Endothelial cell of umbilical vein (primary cell): ENCODE data around the gene RALGPS1. TPM values are rescaled to one million over a fixed set of nuclear protein-coding genes. Genes with fewer than 3 reads are reported as not detected.

ENCODE experiments used
- BruUV-seq: library from RNA; stranded (reverse); fragments of 400-500 nt; replicated peaks from 2 replicates; lab custom pipeline; 2021; lab: Mats Ljungman, UMichigan
- CTCF ChIA-PET: fragments of 300-600, 350-600 bp; sonication (Branson Sonifier 250); formaldehyde crosslinking; loops from one replicate; lab custom pipeline; 2021; ENCODE audit warnings: antibody characterized with exemption, inconsistent platforms; lab: Charles Lee
- POLR2A ChIA-PET: fragments of 300-600, 350-600 bp; sonication (Branson Sonifier 250); formaldehyde crosslinking; loops from one replicate; lab custom pipeline; 2021; ENCODE audit warnings: antibody characterized with exemption, inconsistent platforms; lab: Charles Lee
- DNase-seq: peaks from one replicate; pipeline ENCODE4 v3.0.0-alpha.2; 2011; ENCODE audit warnings: low read depth, low spot score
- FAIRE-seq: peaks from 2 replicates; lab custom pipeline; 2011; peaks lifted over from hg19 to GRCh38; lab: Jason Lieb, UNC
- H2AFZ ChIP-seq: 2 replicates; pipeline ENCODE4 v1.6.0; 2012; ENCODE audit warnings: low read depth, low read length, control low read depth, inconsistent platforms
- H3K27ac ChIP-seq: 2 replicates; pipeline ENCODE4 v1.5.1; 2011; ENCODE audit warnings: low read depth, mild to moderate bottlenecking, control low read depth, low read length, moderate library complexity; ENCODE audit not compliant: insufficient read depth
- H3K27me3 ChIP-seq, 2 experiments: 2 replicates each; pipeline versions ENCODE4 v1.6.0 to v1.6.1; 2011; ENCODE audit warnings: low read length in 2 of 2, mixed read lengths in 1 of 2; ENCODE audit not compliant: control insufficient read depth in 2 of 2, insufficient read depth in 2 of 2
- H3K36me3 ChIP-seq, 2 experiments: 2 replicates in 1 of 2; 3 replicates in 1 of 2; pipeline ENCODE4 v1.5.1; 2011; ENCODE audit warnings: low read length in 2 of 2, mild to moderate bottlenecking in 1 of 2, moderate library complexity in 1 of 2; ENCODE audit not compliant: control insufficient read depth in 2 of 2, insufficient read depth in 2 of 2; ENCODE audit errors: extremely low read depth in 1 of 2
- H3K4me1 ChIP-seq: 3 replicates; pipeline ENCODE4 v1.5.1; 2011; ENCODE audit warnings: mild to moderate bottlenecking, low read length; ENCODE audit not compliant: control insufficient read depth, insufficient read depth; ENCODE audit errors: extremely low read depth
- H3K4me2 ChIP-seq: 2 replicates; pipeline ENCODE4 v1.6.1; 2011; ENCODE audit warnings: low read length, control low read depth, mixed read lengths; ENCODE audit not compliant: insufficient read depth
- H3K4me3 ChIP-seq, 3 experiments: fragments of 200-600 bp in 1 of 3; sonication (generic), shearing (Covaris generic) in 1 of 3; replicated peaks in 1 of 3; 2 replicates each; pipeline ENCODE4 v1.5.1; 2011 to 2016; ENCODE audit warnings: control low read depth in 3 of 3, low read length in 3 of 3, mild to moderate bottlenecking in 2 of 3, inconsistent platforms in 1 of 3, low read depth in 1 of 3, moderate library complexity in 1 of 3; ENCODE audit not compliant: insufficient read depth in 1 of 3
- H3K79me2 ChIP-seq: 2 replicates; pipeline ENCODE4 v1.6.0; 2012; ENCODE audit warnings: low read length, inconsistent platforms; ENCODE audit not compliant: control insufficient read depth, insufficient read depth
- H3K9ac ChIP-seq: replicated peaks from 2 replicates; pipeline ENCODE3; 2011; ENCODE audit warnings: low read length, control low read depth; ENCODE audit not compliant: insufficient read depth; ENCODE audit errors: extremely low read depth
- H3K9me1 ChIP-seq: replicated peaks from 3 replicates; pipeline ENCODE4 v1.6.0; 2011; ENCODE audit warnings: mild to moderate bottlenecking, low read length; ENCODE audit not compliant: control insufficient read depth, insufficient read depth; ENCODE audit errors: extremely low read depth
- H3K9me3 ChIP-seq: replicated peaks from 2 replicates; pipeline ENCODE4 v1.5.1; 2012; ENCODE audit warnings: low read length, inconsistent platforms; ENCODE audit not compliant: control insufficient read depth, insufficient read depth
- H4K20me1 ChIP-seq: replicated peaks from 2 replicates; pipeline ENCODE3; 2011; ENCODE audit warnings: mild to moderate bottlenecking, low read length; ENCODE audit not compliant: control insufficient read depth, insufficient read depth; ENCODE audit errors: extremely low read depth
- CTCF ChIP-seq, 2 donors: IDR thresholded peaks; 1 replicate in 1 of 2; 2 replicates in 1 of 2; pipeline ENCODE4 v1.5.1; 2011; ENCODE audit warnings: low read length in 2 of 2, mild to moderate bottlenecking in 2 of 2, moderate library complexity in 2 of 2, control low read depth in 1 of 2, inconsistent platforms in 1 of 2, low read depth in 1 of 2; ENCODE audit not compliant: insufficient read depth in 1 of 2; ENCODE audit errors: extremely low read depth in 1 of 2
- EZH2 ChIP-seq: IDR thresholded peaks from 2 replicates; pipeline ENCODE4 v1.6.1; 2012; ENCODE audit warnings: borderline replicate concordance, low read depth, mild to moderate bottlenecking, moderate library complexity, low read length, inconsistent platforms; ENCODE audit not compliant: severe bottlenecking
- FOS ChIP-seq: IDR thresholded peaks from 2 replicates; pipeline ENCODE4 v1.6.1; 2011; ENCODE audit warnings: mild to moderate bottlenecking, low read length, moderate library complexity, borderline replicate concordance; ENCODE audit not compliant: insufficient read depth
- GATA2 ChIP-seq: IDR thresholded peaks from 2 replicates; pipeline ENCODE4 v1.7.0; 2011; ENCODE audit warnings: low read depth, mild to moderate bottlenecking, moderate library complexity, mixed read lengths, low read length; ENCODE audit not compliant: insufficient read length, insufficient read depth
- JUN ChIP-seq: IDR thresholded peaks from 2 replicates; pipeline ENCODE4 v1.6.1; 2011; ENCODE audit warnings: borderline replicate concordance, low read depth; ENCODE audit not compliant: insufficient read length, insufficient read depth
- MYC ChIP-seq: IDR thresholded peaks from one replicate; pipeline ENCODE4 v1.6.1; 2011; ENCODE audit warnings: mild to moderate bottlenecking, low read depth, low read length
- POLR2A ChIP-seq: IDR thresholded peaks from 2 replicates; pipeline ENCODE4 v1.6.1; 2012; ENCODE audit warnings: low read depth, mild to moderate bottlenecking, control low read depth, low read length
- dilution Hi-C: fragments of 300-500 bp; cut with MboI; formaldehyde crosslinking; loops from one replicate; pipeline ENCODE4 v1.15.0; 2019; ENCODE audit warnings: low sequenced_read_pairs; ENCODE audit not compliant: extremely low pct_ligation_motif_present
- intact Hi-C: fragments of 100-400 bp; cut with micrococcal nuclease; formaldehyde crosslinking; loops from one replicate; pipeline ENCODE4 v1.10.0; 2022
- polyA plus RNA-seq, 4 experiments: library from polyadenylated mRNA; depleted of rRNA in 3 of 4; stranded (reverse) in 3 of 4; unstranded in 1 of 4; fragments of >200 nt; gene quantifications; 2 replicates each; pipeline versions ENCODE4 v1.2.1 to v1.2.3, GENCODE V29; 2011 to 2012; ENCODE audit warnings: missing spikeins in 1 of 4
- total RNA-seq: library from RNA; stranded (reverse); gene quantifications from 2 replicates; pipeline ENCODE4 v1.2.3, GENCODE V29; 2021

Gene RALGPS1
- total and polyA plus RNA-seq, 2 donors (not counting 3 experiments of a cell fraction or from before 2014, with no cell fraction given) = 3.8 to 5.5 TPM

DNA sequence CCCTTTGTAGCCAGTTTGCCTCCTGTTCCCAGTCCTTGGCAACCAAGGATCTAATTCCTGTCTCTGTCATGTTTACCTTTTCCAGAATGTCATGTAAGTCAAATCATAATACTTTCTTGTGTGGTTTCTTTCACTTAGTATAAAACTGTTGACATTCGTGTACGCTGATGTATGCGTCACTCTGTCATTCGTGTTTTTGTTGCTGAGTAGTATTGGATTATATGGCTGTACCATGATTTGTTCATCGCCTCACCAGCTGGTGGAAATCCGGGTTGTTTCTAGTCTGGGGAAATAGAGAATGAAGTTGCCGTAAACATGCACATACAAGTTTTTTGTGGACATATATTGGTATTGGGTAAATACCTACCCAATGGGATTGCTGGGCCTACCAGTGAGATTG lies 110.5 kb downstream of the RALGPS1 start:
- no peak overlapping the region for H2AFZ ChIP-seq
- TF ChIP-seq POLR2A (no peak), GATA2 (no peak), JUN (no peak), FOS (no peak), EZH2 (no peak), MYC (no peak), CTCF (IDR thresholded peaks at IDR 0.05; ENCODE audit: extremely low read depth in 1 of 2, insufficient read depth in 1 of 2, low read depth in 1 of 2, low read length in 2 of 2) (no peak)
- dilution Hi-C loops = no loop called here
- no peak for DNase-seq
- no peak overlapping the region for H3K9ac ChIP-seq
- intact Hi-C loops = no loop called here
- H3K9me3 ChIP-seq = no peaks in the 10 kb centered on the region
- ChIA-PET CTCF (interaction anchor here (0.9 kb wide), 1 partner anchor 24 kb away, joined by 3 read pairs; no protein-coding TSS in a partner anchor), POLR2A (no interaction called here)
- H3K4me3 ChIP-seq = no peak overlapping the region
- no peak overlapping the region for H3K27ac ChIP-seq
- BruUV-seq = no TSS peak
- H3K4me1 ChIP-seq = no peaks in the 10 kb centered on the region
- no peaks in the 10 kb centered on the region for H3K9me1 ChIP-seq
- H4K20me1 ChIP-seq = no peaks in the 10 kb centered on the region
- H3K79me2 ChIP-seq = no peaks in the 10 kb centered on the region
- no peak overlapping the region for H3K4me2 ChIP-seq
- no peaks in the 10 kb centered on the region for H3K27me3 ChIP-seq
- H3K36me3 ChIP-seq = no peaks in the 10 kb centered on the region
- FAIRE-seq = no peak
